ENCODE results near the gene HMGCS2.
"Not testable (repeated sequence)": the region's sequence is repeated elsewhere in the genome, so short reads cannot be mapped to it uniquely, and the experiment has no call there.

Gene HMGCS2

DNA sequence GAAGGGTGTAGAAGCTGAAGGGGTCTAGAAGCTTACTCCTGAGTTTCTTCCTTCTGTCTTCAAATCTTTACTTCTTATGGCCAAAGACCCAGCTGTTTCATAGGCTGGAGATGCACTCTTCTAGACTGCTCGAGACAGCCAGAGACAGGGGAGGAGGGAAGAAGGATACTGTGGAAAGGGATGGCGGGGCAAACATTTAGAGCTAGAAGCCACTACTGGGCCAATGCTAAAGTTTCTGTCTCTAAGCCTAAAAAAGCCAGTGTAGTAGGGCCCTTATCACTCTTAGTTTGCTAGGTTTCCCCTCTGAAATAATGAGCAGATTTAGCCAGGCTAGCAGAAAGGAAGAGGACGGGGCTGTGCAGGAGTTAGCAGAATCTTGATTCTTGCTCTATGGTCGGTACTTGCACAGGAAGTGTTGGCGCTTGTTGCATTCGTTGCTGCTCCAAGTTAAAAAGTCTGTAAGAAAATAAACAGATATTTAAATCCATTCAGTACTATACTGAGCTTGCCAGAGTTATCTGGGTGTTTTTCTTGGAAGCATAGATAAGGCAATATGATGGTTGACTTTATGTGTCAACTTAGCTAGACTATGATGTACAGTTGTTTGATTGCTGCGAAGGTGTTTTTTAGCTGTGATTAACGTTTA is 25.6 kb upstream of the HMGCS2 start:
- Histone ChIP-seq H3K27me3 (ENCODE audit: insufficient read depth, low read length, poor library complexity) (no peaks in the 10 kb centered on the region), H3K9me3 (ENCODE audit: insufficient read depth, low read length, severe bottlenecking) (no peaks in the 10 kb centered on the region), H2AFZ (ENCODE audit: low read depth, low read length) (no peak overlapping the region), H3K79me2 (ENCODE audit: insufficient read depth, low read length) (no peaks in the 10 kb centered on the region), H4K20me1 (ENCODE audit: insufficient read depth, low read length) (no peaks in the 10 kb centered on the region), H3K4me3 (ENCODE audit: low read depth in 1 of 2, low read length in 2 of 2) (no peak overlapping the region), H3K4me2 (ENCODE audit: insufficient read depth, low read length) (no peak overlapping the region), H3K27ac (ENCODE audit: low read length) (no peak overlapping the region), H3K9ac (ENCODE audit: low read depth, low read length) (no peak overlapping the region), H3K36me3 (ENCODE audit: insufficient read depth, low read length) (no peaks in the 10 kb centered on the region), H3K4me1 (ENCODE audit: insufficient read depth, low read length) (no peaks in the 10 kb centered on the region)
- DNase-seq: no peak
- TF ChIP-seq EZH2 (IDR thresholded peaks at IDR 0.05; ENCODE audit: borderline replicate concordance, low read depth, low read length, severe bottlenecking) (no peak), CTCF (IDR thresholded peaks at IDR 0.05; ENCODE audit: borderline replicate concordance, extremely low read depth, low read length, poor library complexity, severe bottlenecking) (no peak)
- no peak for ATAC-seq (ENCODE audit: insufficient read depth, low read depth)

DNA sequence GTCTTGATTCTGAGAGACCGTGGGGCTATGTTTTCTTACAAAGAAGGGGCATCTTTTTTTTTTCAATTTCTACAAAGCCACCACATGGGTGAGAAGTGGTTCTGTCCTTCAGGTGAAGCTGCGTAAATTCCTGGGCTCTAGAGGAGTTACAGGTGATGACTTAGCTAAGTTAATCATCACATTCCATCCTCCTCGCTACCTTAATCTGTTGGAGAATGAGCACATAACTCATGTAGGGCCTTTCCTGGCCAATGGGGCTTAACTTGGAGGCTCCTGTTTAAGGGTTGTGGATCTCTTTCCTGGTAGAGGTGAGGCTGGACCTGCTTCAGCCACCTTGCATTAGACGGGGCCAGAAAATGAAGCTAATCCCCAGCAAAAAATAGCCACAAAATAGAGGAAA is 22.7 kb upstream of the HMGCS2 start:
- ATAC-seq (ENCODE audit: insufficient read depth, low read depth): no peak
- Histone ChIP-seq H4K20me1 (ENCODE audit: insufficient read depth, low read length) (no peaks in the 10 kb centered on the region), H3K36me3 (ENCODE audit: insufficient read depth, low read length) (no peaks in the 10 kb centered on the region), H2AFZ (ENCODE audit: low read depth, low read length) (no peak overlapping the region), H3K4me3 (ENCODE audit: low read depth in 1 of 2, low read length in 2 of 2) (no peak overlapping the region), H3K9me3 (ENCODE audit: insufficient read depth, low read length, severe bottlenecking) (no peaks in the 10 kb centered on the region), H3K4me1 (ENCODE audit: insufficient read depth, low read length) (no peaks in the 10 kb centered on the region), H3K27me3 (ENCODE audit: insufficient read depth, low read length, poor library complexity) (no peaks in the 10 kb centered on the region), H3K79me2 (ENCODE audit: insufficient read depth, low read length) (no peaks in the 10 kb centered on the region), H3K4me2 (ENCODE audit: insufficient read depth, low read length) (no peak overlapping the region), H3K27ac (ENCODE audit: low read length) (no peak overlapping the region), H3K9ac (ENCODE audit: low read depth, low read length) (no peak overlapping the region)
- TF ChIP-seq CTCF (IDR thresholded peaks at IDR 0.05; ENCODE audit: borderline replicate concordance, extremely low read depth, low read length, poor library complexity, severe bottlenecking) (no peak), EZH2 (IDR thresholded peaks at IDR 0.05; ENCODE audit: borderline replicate concordance, low read depth, low read length, severe bottlenecking) (no peak)
- DNase-seq: no peak

DNA sequence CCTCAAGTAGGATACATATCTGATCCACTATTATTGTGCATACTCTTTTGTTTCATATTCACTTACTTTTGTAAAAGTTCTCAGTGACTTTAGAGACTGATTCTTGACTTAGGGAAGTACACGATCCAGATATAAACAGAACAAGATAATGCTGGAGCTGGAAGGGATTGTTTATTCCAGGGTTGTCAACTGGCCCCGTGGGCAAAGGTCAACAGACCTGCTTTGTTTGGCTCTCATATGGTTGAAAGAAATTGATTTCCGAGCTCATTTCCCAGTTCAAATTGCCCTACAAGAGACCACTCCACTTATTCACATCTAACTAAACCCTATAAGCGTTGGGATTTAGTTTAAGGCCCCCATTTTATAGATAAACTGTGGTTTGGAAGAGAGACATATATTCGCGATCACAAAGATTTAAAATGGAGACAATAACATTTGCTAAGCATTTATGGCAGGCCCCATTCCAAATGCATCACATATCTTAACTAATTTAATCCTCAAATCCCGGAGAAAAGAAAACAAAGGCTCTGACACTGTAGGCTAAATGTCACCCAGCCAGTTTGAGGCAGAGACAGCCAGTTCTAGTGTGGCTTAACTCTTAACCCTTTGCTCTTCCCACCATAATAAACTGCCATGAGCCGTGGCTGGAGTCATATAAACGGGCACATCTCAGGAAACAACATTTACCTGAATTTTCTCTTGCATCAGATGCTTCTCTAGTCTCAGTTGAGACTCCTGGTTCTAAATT is 21.9 kb upstream of the HMGCS2 start:
- Histone ChIP-seq H3K4me3 (ENCODE audit: low read depth in 1 of 2, low read length in 2 of 2) (no peak overlapping the region), H3K4me2 (ENCODE audit: insufficient read depth, low read length) (no peak overlapping the region), H3K4me1 (ENCODE audit: insufficient read depth, low read length) (no peaks in the 10 kb centered on the region), H3K9me3 (ENCODE audit: insufficient read depth, low read length, severe bottlenecking) (no peaks in the 10 kb centered on the region), H3K9ac (ENCODE audit: low read depth, low read length) (no peak overlapping the region), H4K20me1 (ENCODE audit: insufficient read depth, low read length) (no peaks in the 10 kb centered on the region), H3K27me3 (ENCODE audit: insufficient read depth, low read length, poor library complexity) (no peaks in the 10 kb centered on the region), H3K79me2 (ENCODE audit: insufficient read depth, low read length) (no peaks in the 10 kb centered on the region), H3K36me3 (ENCODE audit: insufficient read depth, low read length) (no peaks in the 10 kb centered on the region), H3K27ac (ENCODE audit: low read length) (no peak overlapping the region), H2AFZ (ENCODE audit: low read depth, low read length) (no peak overlapping the region)
- DNase-seq: no peak
- TF ChIP-seq EZH2 (IDR thresholded peaks at IDR 0.05; ENCODE audit: borderline replicate concordance, low read depth, low read length, severe bottlenecking): no peak
- ATAC-seq (ENCODE audit: insufficient read depth, low read depth): no peak

DNA sequence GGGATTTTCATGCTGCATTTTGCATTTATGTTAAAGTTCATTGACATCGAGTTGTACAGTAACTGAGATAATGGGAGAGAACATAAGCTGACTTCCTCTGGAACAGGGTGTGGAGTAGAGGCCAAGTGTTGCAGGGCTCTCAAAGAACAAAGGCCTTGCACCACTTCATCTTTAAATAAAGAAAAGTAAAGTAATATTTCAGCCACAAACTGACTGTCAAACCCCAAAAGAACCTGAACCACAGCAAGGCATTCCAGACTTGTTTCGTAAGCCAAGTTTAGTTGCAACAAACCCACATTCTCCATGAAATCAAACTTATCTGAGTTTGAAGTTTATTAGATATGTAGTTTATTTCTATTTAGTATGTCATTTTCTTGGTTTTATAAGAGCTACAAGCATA is 19.1 kb upstream of the HMGCS2 start:
- Histone ChIP-seq H3K9me3 (ENCODE audit: insufficient read depth, low read length, severe bottlenecking) (no peaks in the 10 kb centered on the region), H2AFZ (ENCODE audit: low read depth, low read length) (no peak overlapping the region), H4K20me1 (ENCODE audit: insufficient read depth, low read length) (no peaks in the 10 kb centered on the region), H3K27ac (ENCODE audit: low read length) (no peak overlapping the region), H3K4me3 (ENCODE audit: low read depth in 1 of 2, low read length in 2 of 2) (no peak overlapping the region), H3K79me2 (ENCODE audit: insufficient read depth, low read length) (no peaks in the 10 kb centered on the region), H3K4me2 (ENCODE audit: insufficient read depth, low read length) (no peak overlapping the region), H3K36me3 (ENCODE audit: insufficient read depth, low read length) (no peaks in the 10 kb centered on the region), H3K9ac (ENCODE audit: low read depth, low read length) (no peak overlapping the region), H3K27me3 (ENCODE audit: insufficient read depth, low read length, poor library complexity) (peaks cover 5% of the 10 kb centered on the region), H3K4me1 (ENCODE audit: insufficient read depth, low read length) (no peaks in the 10 kb centered on the region)
- ATAC-seq (ENCODE audit: insufficient read depth, low read depth) (no peak), DNase-seq (no peak)
- no peak for TF ChIP-seq EZH2 (IDR thresholded peaks at IDR 0.05; ENCODE audit: borderline replicate concordance, low read depth, low read length, severe bottlenecking)
- no peak for TF ChIP-seq CTCF (IDR thresholded peaks at IDR 0.05; ENCODE audit: borderline replicate concordance, extremely low read depth, low read length, poor library complexity, severe bottlenecking)

DNA sequence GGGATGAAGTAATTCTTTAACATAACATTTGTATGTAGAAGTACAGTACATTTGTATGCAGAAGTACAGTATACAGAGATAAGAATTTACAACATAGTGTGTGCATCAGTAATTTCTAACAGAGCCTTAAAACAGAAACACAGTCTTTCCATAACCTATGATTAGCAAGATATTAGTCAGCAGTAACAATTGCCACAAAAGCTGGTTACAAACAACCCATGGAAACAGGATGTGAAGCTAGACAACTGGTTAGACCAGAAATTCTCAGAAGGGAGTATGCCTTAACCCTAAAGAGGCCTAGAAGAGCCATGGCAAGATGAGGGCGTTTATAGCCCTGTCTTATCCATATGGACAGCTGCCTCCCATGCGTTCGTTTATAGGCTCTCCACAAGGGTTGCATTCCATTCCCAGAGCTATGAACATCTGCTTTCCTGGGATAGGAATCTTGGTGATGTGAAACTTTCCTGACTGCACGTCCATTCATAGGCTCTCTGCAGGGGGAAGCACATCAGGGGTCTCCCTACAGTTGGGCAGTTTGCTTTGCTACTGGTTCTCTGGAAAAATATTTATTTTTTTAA is 17.9 kb upstream of the HMGCS2 start:
- ATAC-seq (ENCODE audit: insufficient read depth, low read depth); H2AFZ ChIP-seq (ENCODE audit: low read depth, low read length); H3K36me3 ChIP-seq (ENCODE audit: insufficient read depth, low read length); H4K20me1 ChIP-seq (ENCODE audit: insufficient read depth, low read length); H3K79me2 ChIP-seq (ENCODE audit: insufficient read depth, low read length); H3K9me3 ChIP-seq (ENCODE audit: insufficient read depth, low read length, severe bottlenecking); H3K27ac ChIP-seq (ENCODE audit: low read length); H3K4me3 ChIP-seq (ENCODE audit: low read depth in 1 of 2, low read length in 2 of 2); H3K4me1 ChIP-seq (ENCODE audit: insufficient read depth, low read length); H3K27me3 ChIP-seq (ENCODE audit: insufficient read depth, low read length, poor library complexity); DNase-seq; H3K9ac ChIP-seq (ENCODE audit: low read depth, low read length); H3K4me2 ChIP-seq (ENCODE audit: insufficient read depth, low read length): not testable (repeated sequence)
